ENCODE results near the gene ZXDC. TPM values are rescaled to one million over a fixed set of nuclear protein-coding genes. Genes with fewer than 3 reads are reported as not detected.

Gene ZXDC
- total RNA-seq, 1 experiment from 2014 or later, result 33.3 TPM

- no peak for TF ChIP-seq CTCF (IDR thresholded peaks at IDR 0.05)
- no peak for TF ChIP-seq SIN3A (IDR thresholded peaks at IDR 0.05; ENCODE audit: borderline replicate concordance, insufficient read depth, low read depth, low read length)
- no peak for TF ChIP-seq POLR2AphosphoS5 (IDR thresholded peaks at IDR 0.05; ENCODE audit: low read depth, low read length)
- TF ChIP-seq TCF7L2 (IDR thresholded peaks at IDR 0.05; ENCODE audit: low read depth, low read length), result no peak
- TF ChIP-seq REST (IDR thresholded peaks at IDR 0.05; ENCODE audit: insufficient read depth in 1 of 2, low read depth in 2 of 2, low read length in 1 of 2), result no peak
- DNase-seq (ENCODE audit: low read depth, low spot score) (no peak), ATAC-seq (no peak)
- Histone ChIP-seq H3K27ac (ENCODE audit: low read length) (no peak overlapping the region), H3K27me3 (ENCODE audit: control insufficient read depth, insufficient read depth, low read length) (peaks cover 10% of the 10 kb centered on the region), H3K9me3 (ENCODE audit: control insufficient read depth, insufficient read depth, low read depth, low read length) (no peaks in the 10 kb centered on the region), H3K36me3 (ENCODE audit: control insufficient read depth, insufficient read depth, low read length) (no peaks in the 10 kb centered on the region), H3K4me3 (ENCODE audit: low read depth in 2 of 2, low read length in 2 of 2) (no peak overlapping the region), H3K4me1 (ENCODE audit: control insufficient read depth, insufficient read depth, low read length) (no peaks in the 10 kb centered on the region)
- ChIA-PET CTCF (interaction anchor here (0.6 kb wide), 1 partner anchor 8 kb away, joined by 3 read pairs; no protein-coding TSS in a partner anchor), POLR2A (no interaction called here)
- intact Hi-C loops (cut with micrococcal nuclease; ENCODE audit: unreplicated experiment) (no loop called here), in situ Hi-C loops (cut with HindIII; ENCODE audit: low pct_unique_long_range_greater_than_20kb, low sequenced_read_pairs) (no loop called here)
- BruUV-seq (replicated peaks), result no TSS peak
These were observed 27.0 kb upstream of the ZXDC start for GRCh38 chr3:126502656-126503055.

- H3K27ac ChIP-seq (ENCODE audit: low read length), result no peak overlapping the region
- no peak overlapping the region for H3K4me3 ChIP-seq (ENCODE audit: low read depth in 2 of 2, low read length in 2 of 2)
- intact Hi-C loops (cut with micrococcal nuclease; ENCODE audit: unreplicated experiment), result no loop called here
- no peak for TF ChIP-seq CTCF (IDR thresholded peaks at IDR 0.05)
- no peak for DNase-seq (ENCODE audit: low read depth, low spot score)
- H3K4me1 ChIP-seq (ENCODE audit: control insufficient read depth, insufficient read depth, low read length), result no peaks in the 10 kb centered on the region
- ChIA-PET CTCF (no interaction called here), POLR2A (no interaction called here)
- in situ Hi-C loops (cut with HindIII; ENCODE audit: low pct_unique_long_range_greater_than_20kb, low sequenced_read_pairs), result no loop called here
- no peaks in the 10 kb centered on the region for H3K36me3 ChIP-seq (ENCODE audit: control insufficient read depth, insufficient read depth, low read length)
- ATAC-seq, result no peak
- peaks cover 10% of the 10 kb centered on the region for H3K27me3 ChIP-seq (ENCODE audit: control insufficient read depth, insufficient read depth, low read length)
- BruUV-seq (replicated peaks), result no TSS peak
- H3K9me3 ChIP-seq (ENCODE audit: control insufficient read depth, insufficient read depth, low read depth, low read length), result no peaks in the 10 kb centered on the region
These were observed 26.0 kb upstream of the ZXDC start for GRCh38 chr3:126501736-126502135.

GRCh38 chr3:126501054-126501453 is 25.4 kb upstream of the ZXDC start:
- Histone ChIP-seq H3K4me3 (ENCODE audit: low read depth in 2 of 2, low read length in 2 of 2) (no peak overlapping the region), H3K9me3 (ENCODE audit: control insufficient read depth, insufficient read depth, low read depth, low read length) (no peaks in the 10 kb centered on the region), H3K4me1 (ENCODE audit: control insufficient read depth, insufficient read depth, low read length) (no peaks in the 10 kb centered on the region), H3K27me3 (ENCODE audit: control insufficient read depth, insufficient read depth, low read length) (peaks cover 9% of the 10 kb centered on the region), H3K36me3 (ENCODE audit: control insufficient read depth, insufficient read depth, low read length) (no peaks in the 10 kb centered on the region), H3K27ac (ENCODE audit: low read length) (no peak overlapping the region)
- ATAC-seq (no peak), DNase-seq (ENCODE audit: low read depth, low spot score) (no peak)
- CTCF ChIA-PET, result no interaction called here
- in situ Hi-C loops (cut with HindIII; ENCODE audit: low pct_unique_long_range_greater_than_20kb, low sequenced_read_pairs) (no loop called here), intact Hi-C loops (cut with micrococcal nuclease; ENCODE audit: unreplicated experiment) (no loop called here)
- BruUV-seq (replicated peaks), result no TSS peak
- TF ChIP-seq TCF7L2 (IDR thresholded peaks at IDR 0.05; ENCODE audit: low read depth, low read length) (no peak), POLR2AphosphoS5 (IDR thresholded peaks at IDR 0.05; ENCODE audit: low read depth, low read length) (no peak), SIN3A (IDR thresholded peaks at IDR 0.05; ENCODE audit: borderline replicate concordance, insufficient read depth, low read depth, low read length) (no peak), REST (IDR thresholded peaks at IDR 0.05; ENCODE audit: insufficient read depth in 1 of 2, low read depth in 2 of 2, low read length in 1 of 2) (no peak), CTCF (IDR thresholded peaks at IDR 0.05) (no peak)
- POLR2A ChIA-PET, result no interaction called here

Measured in Panc1 (cell line).